GM15510 (cell line): ENCODE data around the gene DNAH1.

ENCODE experiments used
- POLR2A ChIP-seq: IDR thresholded peaks from 3 replicates; pipeline ENCODE4 v1.6.1; 2011; ENCODE audit warnings: borderline replicate concordance; ENCODE audit not compliant: insufficient read length; ENCODE audit errors: extremely low read depth

DNAH1 gene

GRCh38 chr3:52432225-52432624 lies 116.1 kb downstream of the DNAH1 start:
- TF ChIP-seq POLR2A, result no peak

- no peak for TF ChIP-seq POLR2A
Observed at GRCh38 chr3:52432691-52433141, 116.6 kb downstream of the DNAH1 start.

- no peak for TF ChIP-seq POLR2A
Observed at GRCh38 chr3:52433328-52433995, 117.3 kb downstream of the DNAH1 start.

- TF ChIP-seq POLR2A, result no peak
Observed at GRCh38 chr3:52433996-52434479, 117.9 kb downstream of the DNAH1 start.

GRCh38 chr3:52434491-52435115 lies 118.5 kb downstream of the DNAH1 start:
- TF ChIP-seq POLR2A, result no peak

GRCh38 chr3:52435246-52436101 lies 119.4 kb downstream of the DNAH1 start:
- no peak for TF ChIP-seq POLR2A

GRCh38 chr3:52436500-52437149 lies 120.5 kb downstream of the DNAH1 start:
- no peak for TF ChIP-seq POLR2A

GRCh38 chr3:52437326-52438103 lies 121.4 kb downstream of the DNAH1 start:
- TF ChIP-seq POLR2A, result no peak

GRCh38 chr3:52438104-52438376 lies 121.9 kb downstream of the DNAH1 start:
- no peak for TF ChIP-seq POLR2A

GRCh38 chr3:52438579-52439425 lies 122.7 kb downstream of the DNAH1 start:
- TF ChIP-seq POLR2A, result no peak

GRCh38 chr3:52439426-52440248 lies 123.5 kb downstream of the DNAH1 start:
- no peak for TF ChIP-seq POLR2A

- no peak for TF ChIP-seq POLR2A
Observed at GRCh38 chr3:52440249-52440551, 124.1 kb downstream of the DNAH1 start.

- TF ChIP-seq POLR2A, result no peak
Observed at GRCh38 chr3:52440671-52441070, 124.6 kb downstream of the DNAH1 start.

GRCh38 chr3:52441091-52441771 lies 125.1 kb downstream of the DNAH1 start:
- TF ChIP-seq POLR2A, result no peak
